Measurements from ENCODE around the gene OSBPL10.
"Not testable (repeated sequence)": the region's sequence is repeated elsewhere in the genome, so short reads cannot be mapped to it uniquely, and the experiment has no call there.

Gene OSBPL10

DNA sequence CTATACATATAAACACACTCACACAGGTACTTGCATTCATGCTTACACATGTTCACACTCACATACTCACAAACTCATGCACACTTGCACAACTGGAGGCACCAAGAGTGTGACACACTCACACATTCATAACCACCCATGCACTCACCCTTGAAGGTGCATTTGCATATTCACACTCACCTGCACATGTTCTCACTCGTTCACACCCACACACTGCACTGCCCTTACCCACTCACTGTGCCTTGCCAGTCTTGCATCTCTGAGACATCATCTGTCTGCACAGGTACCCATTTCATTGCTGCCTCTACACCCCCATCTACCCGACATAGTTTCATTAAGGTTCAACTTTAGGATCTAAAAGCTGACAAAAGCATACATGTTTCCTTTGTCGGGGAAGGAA is 95.8 kb downstream of the OSBPL10 start:
- DNase-seq, result no peak

- no peak for DNase-seq
Observed at GRCh38 chr3:31884251-31884650, 96.8 kb downstream of the OSBPL10 start.

- no peak for DNase-seq
Observed at GRCh38 chr3:31882895-31883294, 98.2 kb downstream of the OSBPL10 start.

GRCh38 chr3:31882431-31882830 is 98.6 kb downstream of the OSBPL10 start:
- DNase-seq, result no peak

DNA sequence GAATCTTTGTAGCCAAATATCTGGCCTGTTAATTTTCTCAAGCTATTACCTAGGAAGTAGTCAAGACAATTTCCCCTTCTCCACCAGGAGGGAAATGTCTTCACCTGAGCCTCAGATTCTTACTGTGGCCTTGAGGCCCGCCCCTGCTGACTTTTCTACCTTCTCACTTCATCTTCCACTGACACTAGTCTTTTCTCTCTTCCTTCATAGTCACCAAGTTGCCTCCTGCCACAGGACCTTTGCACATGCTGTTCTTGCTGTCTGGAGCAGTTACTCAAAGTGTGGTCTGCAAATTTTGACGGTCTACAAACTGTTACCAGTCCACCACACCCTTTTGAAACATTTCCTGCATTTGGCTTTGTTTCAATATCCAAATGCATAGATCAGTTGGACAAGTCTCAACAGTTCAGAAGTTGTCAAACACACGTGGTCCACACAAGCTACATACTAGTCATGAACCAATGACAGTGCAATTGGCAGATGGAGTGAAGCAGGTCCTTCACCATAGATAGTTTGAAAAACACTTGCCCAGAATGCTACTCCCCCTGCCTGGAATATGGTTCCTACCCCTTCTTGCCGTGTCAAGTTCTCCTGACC is 100.5 kb downstream of the OSBPL10 start:
- DNase-seq, result no peak

- DNase-seq, result no peak
Observed at GRCh38 chr3:31880020-31880419, 101.0 kb downstream of the OSBPL10 start.

DNA sequence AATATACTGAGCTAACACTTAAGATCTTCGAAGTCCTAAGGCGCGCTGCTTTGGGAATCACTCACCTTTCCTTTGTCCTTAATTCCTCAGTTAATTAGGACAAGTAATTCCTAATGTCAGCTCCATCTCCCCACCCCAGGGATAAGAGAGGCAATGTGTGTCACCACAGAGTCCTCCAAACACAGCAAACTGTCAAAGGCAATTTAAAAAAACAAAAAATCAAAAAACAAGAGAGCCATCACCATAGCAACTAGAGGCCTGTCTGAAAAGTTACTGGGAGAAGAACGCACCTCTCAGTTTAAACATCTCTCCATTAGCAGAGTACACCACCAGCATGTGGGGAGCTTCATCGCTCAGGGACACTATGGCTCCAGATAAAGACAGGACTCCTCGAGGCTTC is 101.7 kb downstream of the OSBPL10 start:
- no peak for DNase-seq

GRCh38 chr3:31878231-31878838 is 102.7 kb downstream of the OSBPL10 start:
- DNase-seq, result no peak

GRCh38 chr3:31876331-31876730 is 104.7 kb downstream of the OSBPL10 start:
- no peak for DNase-seq

GRCh38 chr3:31875437-31875836 is 105.6 kb downstream of the OSBPL10 start:
- DNase-seq, result no peak

DNA sequence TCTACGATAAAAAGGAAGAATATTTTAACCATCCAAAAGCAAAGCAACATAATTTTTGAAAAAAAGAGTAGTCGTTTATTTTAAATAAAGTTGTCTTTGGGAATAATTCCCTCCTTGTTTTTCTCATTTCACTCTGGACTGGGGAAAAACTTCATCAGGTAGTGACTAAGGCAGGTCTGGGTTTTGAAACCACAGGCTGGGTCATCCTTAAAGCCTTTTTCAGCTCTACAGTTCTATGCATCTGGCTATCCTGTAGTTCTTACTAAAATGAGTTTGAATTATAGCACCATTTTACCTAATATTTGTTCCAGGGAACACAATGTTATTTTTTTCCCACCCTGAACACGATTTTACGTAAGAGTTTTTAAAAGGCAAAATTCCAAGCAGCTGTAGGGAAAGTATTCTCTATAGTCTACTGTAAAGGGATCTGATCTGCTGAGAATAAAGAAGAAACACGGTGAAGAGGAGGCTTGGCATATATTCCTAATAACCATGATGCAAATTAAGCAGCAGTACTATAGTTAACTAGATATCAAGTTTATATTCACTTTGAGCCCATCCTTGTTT is 107.7 kb downstream of the OSBPL10 start:
- DNase-seq, result no peak

DNA sequence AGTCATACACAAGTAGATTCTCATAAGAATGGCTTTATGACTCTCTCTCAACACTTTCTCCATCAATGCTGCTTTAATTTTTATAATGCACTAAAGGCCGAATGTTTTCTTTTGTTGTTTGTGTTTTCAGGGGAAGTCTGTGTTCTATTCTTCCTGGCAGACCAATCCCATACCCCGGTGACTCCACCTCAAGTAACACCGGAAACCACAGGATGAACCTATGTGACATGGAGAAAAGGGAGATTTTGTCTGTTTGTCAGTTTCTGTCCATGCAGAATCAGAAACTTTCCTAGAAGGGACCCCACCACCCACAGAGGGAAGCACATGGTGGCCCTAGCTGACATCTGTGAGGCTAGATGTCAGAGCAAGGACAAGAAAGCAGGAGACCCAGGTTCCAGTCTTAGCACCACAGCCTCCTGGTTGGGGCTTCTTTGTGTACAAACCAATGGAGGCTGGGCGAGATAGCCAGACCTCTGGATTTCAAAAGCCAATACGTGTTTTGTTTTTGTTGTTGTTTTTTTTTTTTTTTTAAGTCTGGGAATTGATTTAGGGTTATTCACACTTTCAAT is 109.0 kb downstream of the OSBPL10 start:
- DNase-seq, result no peak

- not testable (repeated sequence) for DNase-seq
Observed at GRCh38 chr3:31870111-31870510, 111.0 kb downstream of the OSBPL10 start.

DNA sequence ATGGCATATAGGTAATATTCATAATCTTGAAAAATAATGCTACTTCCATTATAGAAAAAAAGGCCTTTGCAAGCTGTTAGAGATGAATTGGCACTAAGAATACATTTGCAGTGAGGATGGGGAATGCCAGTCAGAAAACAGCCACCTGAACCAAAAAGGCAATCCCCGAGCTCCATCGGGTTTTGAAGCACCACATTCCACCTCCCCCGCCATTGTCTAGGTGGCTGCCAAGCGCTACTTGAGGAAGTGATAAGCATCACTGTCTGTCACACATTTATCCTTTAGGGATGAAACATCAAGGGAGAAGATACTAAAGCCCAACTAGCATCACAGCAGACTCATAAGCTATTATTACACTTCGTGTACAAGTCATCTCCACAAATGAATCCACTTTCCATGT is 112.8 kb downstream of the OSBPL10 start:
- DNase-seq, result no peak

- no peak for DNase-seq
Observed at GRCh38 chr3:31862666-31863279, 118.3 kb downstream of the OSBPL10 start.

DNA sequence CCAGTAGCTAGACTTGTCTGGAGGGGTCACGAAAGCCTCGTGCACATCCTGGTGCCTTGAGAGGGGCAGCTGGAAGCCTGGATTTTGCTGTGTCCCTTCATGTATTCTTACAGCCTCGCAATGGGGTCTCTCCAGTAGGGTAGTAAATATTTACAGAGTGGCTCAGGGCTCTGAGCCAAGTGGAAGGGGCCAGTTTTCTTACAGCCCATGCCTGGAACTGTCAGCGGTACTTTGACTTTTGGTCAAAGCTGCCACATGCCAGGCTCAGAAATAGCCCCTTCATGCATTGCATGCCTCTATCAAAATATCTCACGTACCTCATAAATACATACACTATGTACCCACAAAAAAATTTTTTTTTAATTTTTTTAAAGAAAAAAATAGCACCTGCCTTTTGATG is 119.2 kb downstream of the OSBPL10 start:
- DNase-seq, result no peak

- DNase-seq, result not testable (repeated sequence)
Observed at GRCh38 chr3:31860642-31861041, 120.4 kb downstream of the OSBPL10 start.

DNA sequence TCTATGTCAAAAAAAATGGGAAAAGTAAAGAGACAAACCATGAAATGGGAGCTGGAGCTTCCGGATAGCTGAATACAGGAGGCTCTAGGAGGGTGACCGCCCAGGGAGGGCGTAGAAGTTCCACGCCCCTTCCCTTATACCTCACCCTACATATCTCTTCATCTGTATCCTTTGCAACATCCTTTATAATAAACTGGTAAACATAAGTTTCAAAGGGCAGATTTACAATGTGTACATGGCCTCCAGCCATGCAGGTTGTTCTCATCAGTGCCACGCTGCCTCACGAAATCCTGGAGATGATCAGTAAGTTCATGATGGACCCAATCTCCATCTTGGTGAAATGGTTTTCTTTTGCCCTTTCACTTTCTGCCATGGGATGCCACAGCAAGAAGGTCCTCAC is 121.8 kb downstream of the OSBPL10 start:
- DNase-seq, result no peak

DNA sequence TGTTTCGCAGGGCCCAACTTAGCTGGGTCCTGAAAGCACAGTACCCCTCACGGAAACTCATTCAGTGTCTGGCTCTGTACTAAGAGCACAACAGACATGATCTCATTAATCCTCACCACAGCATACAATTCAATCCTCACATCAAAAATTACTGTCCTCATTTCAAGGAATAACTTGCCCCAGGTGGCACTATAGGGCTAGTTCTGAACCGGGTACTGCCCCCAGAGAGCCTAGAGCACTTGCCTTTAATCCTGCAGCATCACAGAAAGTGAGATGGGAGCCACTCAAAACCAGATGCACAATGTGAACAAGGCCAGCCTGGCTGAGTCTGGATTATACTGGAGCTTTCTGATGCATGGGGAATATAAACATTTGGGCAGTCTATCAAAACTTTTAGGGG is 122.6 kb downstream of the OSBPL10 start:
- no peak for DNase-seq

GRCh38 chr3:31853580-31853979 is 127.5 kb downstream of the OSBPL10 start:
- no peak for DNase-seq

DNA sequence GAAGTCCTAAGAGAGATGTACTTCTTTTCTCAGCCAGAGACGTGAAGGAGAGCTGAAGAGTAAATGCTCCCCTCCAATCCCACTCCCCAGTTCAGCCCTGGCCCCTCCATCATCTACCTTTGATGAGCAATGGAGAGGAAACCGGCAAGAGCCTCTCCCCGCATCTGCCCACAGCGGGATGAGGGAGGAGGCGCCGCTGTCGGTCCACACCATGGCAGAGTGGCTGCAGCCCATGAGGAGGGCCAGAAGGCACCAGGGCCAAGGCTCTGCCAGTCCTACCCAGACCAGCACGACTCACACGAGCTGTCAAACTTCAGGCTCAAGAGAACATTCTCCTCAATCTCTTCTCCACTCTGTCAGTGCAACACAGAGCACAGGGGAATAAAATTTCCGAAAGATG is 129.8 kb downstream of the OSBPL10 start:
- DNase-seq, result no peak

- DNase-seq, result no peak
Observed at GRCh38 chr3:31848911-31849310, 132.2 kb downstream of the OSBPL10 start.

DNA sequence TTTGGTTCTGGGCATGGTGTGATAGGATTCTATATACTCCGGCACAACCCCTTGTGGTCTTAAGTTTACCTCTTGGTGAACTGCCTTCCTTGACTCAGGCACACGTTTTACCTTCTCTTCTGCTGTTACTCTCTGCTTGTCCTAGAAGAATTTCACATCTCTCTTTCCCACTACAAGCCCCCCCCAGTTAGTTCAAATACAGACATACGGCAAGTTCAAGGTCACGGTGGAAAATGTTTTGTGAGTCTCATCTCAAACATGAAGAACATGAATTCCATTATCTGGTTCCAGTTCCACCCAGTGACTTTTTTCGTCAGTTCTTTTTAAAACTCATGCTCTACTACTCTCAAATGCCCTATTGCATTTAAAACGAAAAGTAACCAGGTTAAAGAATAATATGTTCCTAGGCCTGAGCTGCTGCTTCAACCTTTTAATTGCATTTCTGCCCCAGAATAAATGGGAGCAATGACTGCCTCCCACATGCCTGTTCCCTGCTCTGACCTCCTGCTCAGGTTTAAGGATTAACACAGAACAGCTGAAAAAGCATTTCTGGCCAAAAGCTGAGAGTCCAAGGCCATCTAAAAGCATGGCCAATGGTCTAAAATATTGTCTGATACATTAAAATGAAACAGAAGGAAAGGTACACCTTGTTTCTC is 132.8 kb downstream of the OSBPL10 start:
- DNase-seq, result no peak

Data from stimulated activated naive CD4-positive, alpha-beta T cell (primary cell).